Uterus (tissue), 4 donors: ENCODE data around the gene PTPRG. TPM values are rescaled to one million over a fixed set of nuclear protein-coding genes. Genes with fewer than 3 reads are reported as not detected.

Experiments
- DNase-seq, 2 donors: peaks; one replicate each; pipeline ENCODE4 v3.0.0-alpha.2; 2019 to 2020
- H3K27ac ChIP-seq, 2 donors: fragments of 200-600 bp; sonication (generic); 1 replicate in 1 of 2; 2 replicates in 1 of 2; pipeline ENCODE4 v1.5.1; 2016 to 2018
- H3K27me3 ChIP-seq, 2 donors: fragments of 200-600 bp; sonication (generic); one replicate each; pipeline ENCODE4 v1.5.1; 2018 to 2019; ENCODE audit warnings: control low read depth in 1 of 2
- H3K36me3 ChIP-seq, 2 donors: fragments of 200-600 bp; sonication (generic); one replicate each; pipeline ENCODE4 v1.5.1; 2019; ENCODE audit warnings: control low read depth in 1 of 2
- H3K4me1 ChIP-seq, 2 donors: fragments of 200-600 bp; sonication (generic); one replicate each; pipeline ENCODE4 v1.5.1; 2018 to 2019; ENCODE audit warnings: control low read depth in 1 of 2
- H3K4me3 ChIP-seq, 2 donors: fragments of 200-600 bp; sonication (generic); 1 replicate in 1 of 2; 2 replicates in 1 of 2; pipeline ENCODE4 v1.5.1; 2018 to 2019; ENCODE audit warnings: mild to moderate bottlenecking in 1 of 2
- H3K9me3 ChIP-seq, 2 donors: fragments of 200-600 bp; sonication (generic); one replicate each; pipeline ENCODE4 v1.5.1; 2019; ENCODE audit warnings: control low read depth in 1 of 2
- POLR2A ChIP-seq, 2 donors: fragments of 450-650 bp; IDR thresholded peaks; one replicate each; pipeline ENCODE4 v1.6.1; 2016; ENCODE audit warnings: antibody characterized with exemption in 2 of 2, mild to moderate bottlenecking in 1 of 2, moderate library complexity in 1 of 2
- intact Hi-C: fragments of 100-400 bp; cut with DNase I; formaldehyde crosslinking; loops from one replicate; pipeline ENCODE4 v1.15.1; 2023; ENCODE audit warnings: low total_unique reads
- total RNA-seq, 4 donors: library from RNA; depleted of rRNA in 3 of 4; stranded (reverse); fragments of >200 nt in 3 of 4; gene quantifications; one replicate each; pipeline versions ENCODE4 v1.1.0 to v1.2.4, GENCODE V29; 2014 to 2023
- TF ChIP-seq, protein P1 (sequence below), 4 experiments: fragments of 200-600 bp in 2 of 4; fragments of 450-650 bp in 2 of 4; sonication (generic) in 2 of 4; IDR thresholded peaks; one replicate each; pipeline ENCODE4 v1.5.1; 2016 to 2019; ENCODE audit warnings: antibody characterized with exemption in 4 of 4, mild to moderate bottlenecking in 2 of 4, moderate library complexity in 1 of 4
- donor health status: DM: yes; HTN: yes; CAD: no.

Gene PTPRG
- total RNA-seq, 4 donors from 2014 or later, result 43.5 to 136 (median 62.6) TPM

DNA sequence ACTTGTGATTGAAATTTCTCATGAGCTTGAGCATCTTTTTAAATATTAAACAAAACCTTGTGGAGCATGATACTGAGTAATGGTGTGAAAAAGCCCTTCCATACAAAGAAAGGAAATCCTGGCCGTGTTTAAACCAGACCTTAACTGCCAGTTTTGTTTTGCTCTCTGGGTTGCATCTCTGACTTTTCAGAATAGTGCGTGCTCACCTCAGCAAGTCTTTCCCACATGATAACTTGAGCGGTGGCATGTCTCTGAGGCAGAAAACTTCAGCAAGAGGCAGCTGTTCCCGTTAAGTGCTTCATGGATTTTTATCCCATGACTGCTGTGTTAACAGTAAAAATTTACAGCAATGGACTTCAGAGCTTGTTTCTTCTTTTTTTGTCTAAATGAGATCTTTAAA, 418.7 kb downstream of the PTPRG start:
- Histone ChIP-seq H3K9me3 (no peaks in the 10 kb centered on the region), H3K27ac (peak overlapping the region in 1 of 2 donors; percentile 59), H3K4me3 (no peak overlapping the region), H3K27me3 (no peaks in the 10 kb centered on the region), H3K4me1 (no peaks in the 10 kb centered on the region), H3K36me3 (no peaks in the 10 kb centered on the region)
- no peak for DNase-seq
- TF ChIP-seq, protein P1, sequence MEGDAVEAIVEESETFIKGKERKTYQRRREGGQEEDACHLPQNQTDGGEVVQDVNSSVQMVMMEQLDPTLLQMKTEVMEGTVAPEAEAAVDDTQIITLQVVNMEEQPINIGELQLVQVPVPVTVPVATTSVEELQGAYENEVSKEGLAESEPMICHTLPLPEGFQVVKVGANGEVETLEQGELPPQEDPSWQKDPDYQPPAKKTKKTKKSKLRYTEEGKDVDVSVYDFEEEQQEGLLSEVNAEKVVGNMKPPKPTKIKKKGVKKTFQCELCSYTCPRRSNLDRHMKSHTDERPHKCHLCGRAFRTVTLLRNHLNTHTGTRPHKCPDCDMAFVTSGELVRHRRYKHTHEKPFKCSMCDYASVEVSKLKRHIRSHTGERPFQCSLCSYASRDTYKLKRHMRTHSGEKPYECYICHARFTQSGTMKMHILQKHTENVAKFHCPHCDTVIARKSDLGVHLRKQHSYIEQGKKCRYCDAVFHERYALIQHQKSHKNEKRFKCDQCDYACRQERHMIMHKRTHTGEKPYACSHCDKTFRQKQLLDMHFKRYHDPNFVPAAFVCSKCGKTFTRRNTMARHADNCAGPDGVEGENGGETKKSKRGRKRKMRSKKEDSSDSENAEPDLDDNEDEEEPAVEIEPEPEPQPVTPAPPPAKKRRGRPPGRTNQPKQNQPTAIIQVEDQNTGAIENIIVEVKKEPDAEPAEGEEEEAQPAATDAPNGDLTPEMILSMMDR (IDR thresholded peaks at IDR 0.05), result no peak
- no peak for TF ChIP-seq POLR2A (IDR thresholded peaks at IDR 0.05)
- intact Hi-C loops, result no loop called here

DNA sequence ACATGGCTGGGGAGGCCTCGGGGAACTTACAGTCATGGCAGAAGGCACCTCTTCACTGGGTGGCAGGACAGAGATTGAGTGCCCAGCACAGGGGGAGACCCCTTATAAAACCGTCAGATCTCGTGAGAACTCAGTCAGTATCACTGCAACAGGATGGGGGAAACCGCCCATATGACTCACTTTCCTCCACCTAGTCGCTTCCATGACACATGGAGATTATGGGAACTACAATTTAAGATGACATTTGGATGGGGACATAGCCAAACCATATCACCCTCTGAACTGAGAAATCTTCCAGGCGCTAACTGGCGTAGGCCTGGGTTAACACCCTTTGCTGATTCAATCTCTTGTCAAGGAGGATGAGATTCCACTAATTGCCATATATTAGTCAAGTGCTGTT, 419.7 kb downstream of the PTPRG start:
- H3K4me3 ChIP-seq, result no peak overlapping the region
- intact Hi-C loops, result no loop called here
- TF ChIP-seq, protein P1 (IDR thresholded peaks at IDR 0.05), result no peak
- no peak for TF ChIP-seq POLR2A (IDR thresholded peaks at IDR 0.05)
- H3K27ac ChIP-seq, result peak overlapping the region in 1 of 2 donors; percentile 59
- DNase-seq, result no peak
- no peaks in the 10 kb centered on the region for H3K9me3 ChIP-seq
- no peaks in the 10 kb centered on the region for H3K27me3 ChIP-seq
- H3K4me1 ChIP-seq, result no peaks in the 10 kb centered on the region
- H3K36me3 ChIP-seq, result no peaks in the 10 kb centered on the region

DNA sequence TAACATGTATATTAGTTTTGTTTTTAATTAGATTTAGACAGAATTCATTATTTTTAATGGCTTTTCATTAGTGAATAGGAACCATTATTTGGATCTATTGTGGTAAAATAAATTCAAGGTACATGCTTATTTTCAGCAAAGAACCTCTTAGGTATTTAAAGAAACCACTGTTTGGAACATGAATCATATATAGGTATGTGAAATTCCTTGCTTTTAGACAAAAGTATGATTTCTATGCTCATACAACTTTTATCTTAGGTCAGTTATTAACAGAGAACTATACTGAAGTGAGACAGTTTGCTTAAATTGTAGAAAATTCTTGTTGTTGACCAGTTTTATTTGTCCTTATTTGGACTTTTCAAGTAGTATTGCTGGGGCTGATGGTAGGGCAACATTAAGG, 422.1 kb downstream of the PTPRG start:
- no peak overlapping the region for H3K4me3 ChIP-seq
- no peak for TF ChIP-seq POLR2A (IDR thresholded peaks at IDR 0.05)
- TF ChIP-seq, protein P1 (IDR thresholded peaks at IDR 0.05), result no peak
- no peaks in the 10 kb centered on the region for H3K9me3 ChIP-seq
- H3K27ac ChIP-seq, result no peak overlapping the region
- H3K27me3 ChIP-seq, result no peaks in the 10 kb centered on the region
- H3K4me1 ChIP-seq, result no peaks in the 10 kb centered on the region
- no peak for DNase-seq
- intact Hi-C loops, result no loop called here
- H3K36me3 ChIP-seq, result no peaks in the 10 kb centered on the region

DNA sequence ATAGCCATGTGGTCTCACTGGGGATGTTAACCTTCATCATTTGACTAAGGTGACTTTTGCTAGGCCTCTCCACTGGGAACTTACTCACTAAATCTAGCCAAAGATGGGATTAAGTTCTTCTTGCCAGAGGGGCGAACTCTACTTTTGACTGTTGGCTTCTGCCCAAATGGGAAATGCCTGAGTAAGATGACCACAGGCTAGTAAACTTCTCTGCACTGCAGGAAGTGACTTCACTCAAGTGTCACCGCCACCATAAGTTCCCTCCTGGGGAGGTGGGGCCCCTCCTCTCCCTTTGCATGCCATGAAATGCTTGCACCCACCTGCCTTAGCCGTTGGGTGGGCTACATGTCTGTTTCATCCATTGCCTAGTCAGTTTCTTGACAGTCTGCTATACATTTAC, 423.6 kb downstream of the PTPRG start:
- no peak for DNase-seq
- Histone ChIP-seq H3K36me3 (no peaks in the 10 kb centered on the region), H3K27ac (no peak overlapping the region), H3K4me3 (no peak overlapping the region), H3K9me3 (no peaks in the 10 kb centered on the region), H3K27me3 (no peaks in the 10 kb centered on the region), H3K4me1 (no peaks in the 10 kb centered on the region)
- TF ChIP-seq POLR2A (IDR thresholded peaks at IDR 0.05), result no peak
- TF ChIP-seq, protein P1 (IDR thresholded peaks at IDR 0.05), result no peak
- intact Hi-C loops, result no loop called here

DNA sequence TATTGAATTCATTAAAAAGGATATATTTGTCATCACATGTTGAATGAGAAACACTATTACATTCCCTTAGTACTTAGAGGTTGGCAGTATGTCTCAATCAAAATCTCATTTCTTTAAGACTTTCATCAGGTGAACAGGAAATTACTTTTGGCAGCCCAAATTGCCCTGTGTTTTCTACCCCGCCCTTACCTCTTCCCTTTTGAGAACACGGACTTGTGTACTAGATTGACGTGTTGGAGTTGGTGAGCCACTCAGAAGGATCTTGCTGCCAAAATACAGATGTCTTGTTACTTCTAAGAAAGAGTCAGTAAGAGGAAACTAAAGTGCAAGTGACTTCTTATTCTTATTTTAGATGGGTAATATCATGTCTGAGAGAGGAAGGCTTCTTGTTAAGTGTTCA, 425.1 kb downstream of the PTPRG start:
- no peaks in the 10 kb centered on the region for H3K4me1 ChIP-seq
- no peaks in the 10 kb centered on the region for H3K27me3 ChIP-seq
- H3K27ac ChIP-seq, result no peak overlapping the region
- TF ChIP-seq, protein P1 (IDR thresholded peaks at IDR 0.05), result no peak
- no peak for TF ChIP-seq POLR2A (IDR thresholded peaks at IDR 0.05)
- H3K9me3 ChIP-seq, result no peaks in the 10 kb centered on the region
- no peak for DNase-seq
- H3K4me3 ChIP-seq, result no peak overlapping the region
- intact Hi-C loops, result no loop called here
- H3K36me3 ChIP-seq, result no peaks in the 10 kb centered on the region
